ENCODE data around the gene CRK.

GRCh38 chr17:1398931-1399678 is 56.9 kb downstream of the CRK start:
- TF ChIP-seq CTCF (conservative IDR thresholded peaks at IDR 0.05; ENCODE audit: low read length) (no peak), EZH2phosphoT487 (IDR thresholded peaks at IDR 0.05; ENCODE audit: borderline replicate concordance) (no peak)

Data from Loucy (cell line).